Transverse colon (tissue), 4 donors: ENCODE data around the gene CES2. TPM values are rescaled to one million over a fixed set of nuclear protein-coding genes. Genes with fewer than 3 reads are reported as not detected.

Experiments
- DNase-seq: peaks from one replicate; pipeline ENCODE4 v3.0.0-alpha.2; 2019
- H3K27ac ChIP-seq, 4 donors: fragments of 200-600 bp; sonication (generic); 2 replicates each; pipeline ENCODE4 v1.5.1; 2016 to 2018; ENCODE audit warnings: inconsistent platforms in 4 of 4
- H3K27me3 ChIP-seq: fragments of 200-600 bp; sonication (generic); 2 replicates; pipeline ENCODE4 v1.5.1; 2017; ENCODE audit warnings: inconsistent platforms
- H3K36me3 ChIP-seq, 4 donors: fragments of 200-600 bp; sonication (generic); 2 replicates each; pipeline ENCODE4 v1.5.1; 2017 to 2019; ENCODE audit warnings: inconsistent platforms in 4 of 4
- H3K4me1 ChIP-seq, 4 donors: fragments of 200-600 bp; sonication (generic); 2 replicates each; pipeline ENCODE4 v1.5.1; 2017 to 2020; ENCODE audit warnings: inconsistent platforms in 4 of 4
- H3K4me3 ChIP-seq, 4 donors: fragments of 200-600 bp; sonication (generic); 1 replicate in 1 of 4; 2 replicates in 3 of 4; pipeline versions ENCODE4 v1.5.1 to v1.6.1; 2017 to 2019; ENCODE audit warnings: inconsistent platforms in 4 of 4
- H3K9me3 ChIP-seq, 2 donors: fragments of 200-600 bp; sonication (generic); 2 replicates each; pipeline ENCODE4 v1.5.1; 2017 to 2019; ENCODE audit warnings: inconsistent platforms in 2 of 2
- CTCF ChIP-seq, 5 experiments: fragments of 200-600 bp in 3 of 5; fragments of 450-650 bp in 2 of 5; sonication (generic) in 3 of 5; IDR thresholded peaks; 1 replicate in 2 of 5; 2 replicates in 3 of 5; pipeline ENCODE4 v1.5.1; 2016 to 2017; ENCODE audit warnings: antibody characterized with exemption in 5 of 5, inconsistent platforms in 3 of 5, mild to moderate bottlenecking in 2 of 5, moderate library complexity in 1 of 5
- EP300 ChIP-seq: sonication (generic); formaldehyde crosslinking; IDR thresholded peaks from one replicate; pipeline ENCODE4 v1.6.1; 2017; ENCODE audit warnings: antibody characterized with exemption, low read depth
- POLR2A ChIP-seq: fragments of 450-650 bp; IDR thresholded peaks from one replicate; pipeline ENCODE4 v1.6.1; 2016; ENCODE audit warnings: antibody characterized with exemption, mild to moderate bottlenecking, moderate library complexity
- POLR2AphosphoS5 ChIP-seq, 3 donors: sonication (generic); formaldehyde crosslinking; IDR thresholded peaks; one replicate each; pipeline ENCODE4 v1.6.1; 2016; ENCODE audit warnings: antibody characterized with exemption in 3 of 3
- WGBS, 2 donors: methylation state at CpG; one replicate each; pipeline ENCODE4 v1.1.5; 2018; ENCODE audit warnings: low coverage in 1 of 2; 5-methylcytosine and 5-hydroxymethylcytosine counted together
- in situ Hi-C, 4 donors: fragments of 200-750 bp; cut with MboI; loops; one replicate each; pipeline versions ENCODE4 v1.15.0 to v1.15.1; 2017; ENCODE audit warnings: low sequenced_read_pairs in 3 of 4, low pct_ligation_motif_present in 1 of 4, low pct_unique_long_range_greater_than_20kb in 1 of 4
- intact Hi-C: fragments of 100-400 bp; cut with DNase I; formaldehyde crosslinking; loops from one replicate; pipeline ENCODE4 v1.15.1; 2023; ENCODE audit warnings: low total_unique reads
- total RNA-seq, 4 donors: library from RNA; depleted of rRNA; stranded (reverse); fragments of >200 nt; gene quantifications; one replicate each; pipeline ENCODE4 v1.1.0, GENCODE V29; 2016

The CES2 gene
- total RNA-seq, 4 donors from 2014 or later, result 462 to 1,338 (median 921) TPM

DNA sequence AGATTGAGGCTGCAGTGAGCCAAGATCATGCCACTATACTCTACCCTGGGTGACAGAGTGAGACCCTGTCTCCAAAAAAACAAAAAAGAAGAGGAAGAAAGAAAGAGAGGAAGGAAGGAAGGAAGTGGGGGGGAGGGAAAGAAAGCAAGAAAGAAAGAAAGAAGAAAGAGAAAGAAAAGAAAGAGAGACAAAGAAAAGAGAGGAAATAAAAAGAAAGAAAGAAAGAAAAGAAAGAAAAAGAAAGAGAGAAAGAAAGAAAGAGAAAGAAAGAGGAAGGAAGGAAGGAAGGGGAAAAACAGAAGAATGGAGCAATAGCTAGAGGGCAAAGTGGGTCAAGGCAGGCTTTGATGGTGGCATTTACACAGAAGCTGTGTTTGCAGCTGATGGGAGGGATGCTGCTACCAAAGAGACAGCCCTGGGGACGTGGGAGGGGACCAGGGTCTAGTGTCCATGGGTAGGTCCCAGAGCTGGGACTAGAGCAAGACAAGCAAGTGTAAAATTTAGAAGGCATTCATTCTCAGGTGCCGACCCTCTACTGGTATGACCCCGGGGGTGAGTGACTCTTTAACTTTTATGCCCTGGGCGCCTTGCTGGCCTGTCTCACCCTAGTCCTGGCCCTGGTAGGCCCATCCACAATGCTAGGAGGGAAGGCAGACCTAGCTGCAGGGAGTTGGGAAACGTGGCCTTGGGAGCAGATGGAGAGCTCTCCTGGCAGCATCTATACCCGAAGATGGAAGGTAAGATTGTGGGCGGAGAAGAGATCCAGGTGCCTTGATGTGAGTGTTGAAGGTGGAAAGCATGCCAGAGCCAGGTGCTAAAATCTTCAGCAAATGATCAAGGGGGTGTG lies 23.8 kb downstream of the CES2 start:
- no peaks in the 10 kb centered on the region for H3K36me3 ChIP-seq
- no peak overlapping the region for H3K4me3 ChIP-seq
- no peaks in the 10 kb centered on the region for H3K9me3 ChIP-seq
- intact Hi-C loops, result no loop called here
- H3K27ac ChIP-seq, result peak overlapping the region; percentile 2 to 88 (median 66)
- WGBS, 2 donors, result 61 to 78% methylated on average over 5 to 7 of the region's 7 CpGs
- no peak for DNase-seq
- H3K4me1 ChIP-seq, result peaks cover 0 to 71% (median 43%) of the 10 kb centered on the region in 4 donors
- H3K27me3 ChIP-seq, result no peaks in the 10 kb centered on the region
- in situ Hi-C loops, result loop anchor here in 2 of 4 donors (25.0 kb wide), 2 partner anchors 203 to 428 kb away; partner anchors contain the start of genes B3GNT9 (in 1 of the 2), FBXL8 (in 1 of the 2), HSF4 (in 1 of the 2) and NOL3 (in 1 of the 2)
- TF ChIP-seq CTCF (IDR thresholded peaks at IDR 0.05) (no peak), POLR2AphosphoS5 (IDR thresholded peaks at IDR 0.05) (no peak), EP300 (no peak), POLR2A (no peak)

DNA sequence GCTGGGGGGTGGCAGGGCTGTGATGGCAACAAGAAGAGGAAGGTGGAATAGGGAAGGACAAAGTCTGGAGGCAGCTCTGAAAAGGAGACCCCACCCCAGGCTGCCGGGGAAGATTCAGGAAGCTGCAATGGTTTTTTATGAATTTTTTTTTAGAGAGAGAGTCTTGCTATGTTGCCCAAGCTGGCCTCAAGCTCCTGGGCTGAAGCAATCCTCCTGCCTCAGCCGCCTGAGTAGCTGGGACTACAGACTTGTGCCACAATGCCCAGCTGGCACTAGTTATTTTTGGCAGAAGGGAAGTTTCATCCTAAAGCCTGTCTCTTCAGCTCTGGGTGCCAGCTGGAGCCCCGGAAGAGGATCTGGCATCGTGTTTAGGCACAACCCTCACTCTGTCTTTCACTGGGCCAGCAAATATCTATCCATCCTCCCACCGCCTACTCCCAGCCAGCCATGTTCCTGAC lies 24.4 kb downstream of the CES2 start:
- no peaks in the 10 kb centered on the region for H3K27me3 ChIP-seq
- H3K27ac ChIP-seq, result peak overlapping the region; percentile 52 to 88 (median 82)
- TF ChIP-seq EP300, result no peak
- TF ChIP-seq POLR2A, result no peak
- TF ChIP-seq CTCF (IDR thresholded peaks at IDR 0.05), result no peak
- TF ChIP-seq POLR2AphosphoS5 (IDR thresholded peaks at IDR 0.05), result no peak
- no peaks in the 10 kb centered on the region for H3K9me3 ChIP-seq
- WGBS, 2 donors, result 30 to 51% methylated on average over 2 to 5 of the region's 5 CpGs
- DNase-seq, result no peak
- in situ Hi-C loops (loop anchor here in 2 of 4 donors (25.0 kb wide), 2 partner anchors 203 to 428 kb away; partner anchors contain the start of genes B3GNT9 (in 1 of the 2), FBXL8 (in 1 of the 2), HSF4 (in 1 of the 2) and NOL3 (in 1 of the 2)), intact Hi-C loops (no loop called here)
- no peaks in the 10 kb centered on the region for H3K36me3 ChIP-seq
- H3K4me1 ChIP-seq, result peaks cover 0 to 66% (median 41%) of the 10 kb centered on the region in 4 donors
- H3K4me3 ChIP-seq, result no peak overlapping the region

- H3K9me3 ChIP-seq, result no peaks in the 10 kb centered on the region
- intact Hi-C loops (no loop called here), in situ Hi-C loops (loop anchor here in 2 of 4 donors (25.0 kb wide), 2 partner anchors 202 to 427 kb away; partner anchors contain the start of genes B3GNT9 (in 1 of the 2), FBXL8 (in 1 of the 2), HSF4 (in 1 of the 2) and NOL3 (in 1 of the 2))
- H3K27ac ChIP-seq, result peak overlapping the region; percentile 52 to 88 (median 82)
- H3K4me3 ChIP-seq, result no peak overlapping the region
- H3K4me1 ChIP-seq, result peaks cover 0 to 60% (median 37%) of the 10 kb centered on the region in 4 donors
- H3K36me3 ChIP-seq, result no peaks in the 10 kb centered on the region
- TF ChIP-seq CTCF (IDR thresholded peaks at IDR 0.05), result no peak
- TF ChIP-seq POLR2A, result no peak
- no peak for TF ChIP-seq POLR2AphosphoS5 (IDR thresholded peaks at IDR 0.05)
- 85 to 89% methylated on average over 1 of the region's 1 CpG for WGBS, 2 donors
- DNase-seq, result no peak
- H3K27me3 ChIP-seq, result no peaks in the 10 kb centered on the region
These were observed 25.0 kb downstream of the CES2 start for GRCh38 chr16:66960270-66960669.
